Glutamatergic neuron (in vitro differentiated cells): ENCODE data around the gene GCNT3. TPM values are rescaled to one million over a fixed set of nuclear protein-coding genes. Genes with fewer than 3 reads are reported as not detected.

Source experiments
- DNase-seq: peaks from one replicate; pipeline ENCODE4 v3.0.0; 2022
- H3K27ac Mint-ChIP-seq: one replicate; pipeline ENCODE4 v1.8.0; 2020; ENCODE audit warnings: mild to moderate bottlenecking, mixed read lengths, inconsistent platforms; ENCODE audit not compliant: unreplicated experiment
- H3K27me3 Mint-ChIP-seq: one replicate; pipeline ENCODE4 v1.8.0; 2020; ENCODE audit warnings: mild to moderate bottlenecking, moderate library complexity, mixed read lengths, inconsistent platforms; ENCODE audit not compliant: unreplicated experiment
- H3K36me3 Mint-ChIP-seq: one replicate; pipeline ENCODE4 v1.8.0; 2020; ENCODE audit warnings: mild to moderate bottlenecking, mixed read lengths, inconsistent platforms; ENCODE audit not compliant: unreplicated experiment
- H3K4me1 Mint-ChIP-seq: one replicate; pipeline ENCODE4 v1.8.0; 2020; ENCODE audit warnings: mild to moderate bottlenecking, low read depth, mixed read lengths, inconsistent platforms; ENCODE audit not compliant: unreplicated experiment
- H3K4me3 Mint-ChIP-seq: one replicate; pipeline ENCODE4 v1.8.0; 2020; ENCODE audit warnings: mild to moderate bottlenecking, mixed read lengths, inconsistent platforms; ENCODE audit not compliant: unreplicated experiment
- H3K9me3 Mint-ChIP-seq: one replicate; pipeline ENCODE4 v1.8.0; 2020; ENCODE audit warnings: mild to moderate bottlenecking, moderate library complexity, mixed read lengths, inconsistent platforms; ENCODE audit not compliant: unreplicated experiment
- total RNA-seq: library from RNA; stranded (reverse); fragmentation: NEBNext Ultra II Directional; extraction: Animal tissue kit (Norgen Biotek cat#: 25700); gene quantifications from one replicate; pipeline ENCODE4 v1.2.1, GENCODE V29; 2021; ENCODE audit not compliant: unreplicated experiment
- TF ChIP-seq, protein P1 (sequence below): fragments of 200-600 bp; sonication (generic); IDR thresholded peaks from one replicate; pipeline ENCODE4 v1.5.0; 2021; ENCODE audit not compliant: partially characterized antibody, unreplicated experiment

Gene GCNT3
- total RNA-seq, 1 donor from 2014 or later: not detected

DNA sequence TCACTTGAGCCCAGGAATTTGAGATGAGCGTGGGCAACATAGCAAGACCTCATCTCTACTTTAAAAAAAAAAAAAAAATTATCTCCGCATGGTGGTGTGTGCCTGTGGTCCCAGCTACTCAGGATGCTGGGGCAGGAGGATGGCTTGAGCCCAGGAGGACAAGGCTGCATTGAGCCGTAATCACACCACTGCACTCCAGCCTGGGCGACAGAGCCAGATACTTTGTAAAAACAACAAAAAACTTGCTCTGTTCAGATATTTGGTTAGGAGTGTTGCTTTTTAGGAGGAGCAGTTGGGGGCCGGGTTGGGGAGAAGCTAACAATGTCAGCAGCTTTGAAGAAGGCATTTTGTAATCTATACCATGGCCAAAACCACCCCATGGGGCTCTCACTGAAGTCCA, 4.1 kb downstream of the GCNT3 start:
- TF ChIP-seq, protein P1, sequence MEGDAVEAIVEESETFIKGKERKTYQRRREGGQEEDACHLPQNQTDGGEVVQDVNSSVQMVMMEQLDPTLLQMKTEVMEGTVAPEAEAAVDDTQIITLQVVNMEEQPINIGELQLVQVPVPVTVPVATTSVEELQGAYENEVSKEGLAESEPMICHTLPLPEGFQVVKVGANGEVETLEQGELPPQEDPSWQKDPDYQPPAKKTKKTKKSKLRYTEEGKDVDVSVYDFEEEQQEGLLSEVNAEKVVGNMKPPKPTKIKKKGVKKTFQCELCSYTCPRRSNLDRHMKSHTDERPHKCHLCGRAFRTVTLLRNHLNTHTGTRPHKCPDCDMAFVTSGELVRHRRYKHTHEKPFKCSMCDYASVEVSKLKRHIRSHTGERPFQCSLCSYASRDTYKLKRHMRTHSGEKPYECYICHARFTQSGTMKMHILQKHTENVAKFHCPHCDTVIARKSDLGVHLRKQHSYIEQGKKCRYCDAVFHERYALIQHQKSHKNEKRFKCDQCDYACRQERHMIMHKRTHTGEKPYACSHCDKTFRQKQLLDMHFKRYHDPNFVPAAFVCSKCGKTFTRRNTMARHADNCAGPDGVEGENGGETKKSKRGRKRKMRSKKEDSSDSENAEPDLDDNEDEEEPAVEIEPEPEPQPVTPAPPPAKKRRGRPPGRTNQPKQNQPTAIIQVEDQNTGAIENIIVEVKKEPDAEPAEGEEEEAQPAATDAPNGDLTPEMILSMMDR: no peak
- DNase-seq: no peak

DNA sequence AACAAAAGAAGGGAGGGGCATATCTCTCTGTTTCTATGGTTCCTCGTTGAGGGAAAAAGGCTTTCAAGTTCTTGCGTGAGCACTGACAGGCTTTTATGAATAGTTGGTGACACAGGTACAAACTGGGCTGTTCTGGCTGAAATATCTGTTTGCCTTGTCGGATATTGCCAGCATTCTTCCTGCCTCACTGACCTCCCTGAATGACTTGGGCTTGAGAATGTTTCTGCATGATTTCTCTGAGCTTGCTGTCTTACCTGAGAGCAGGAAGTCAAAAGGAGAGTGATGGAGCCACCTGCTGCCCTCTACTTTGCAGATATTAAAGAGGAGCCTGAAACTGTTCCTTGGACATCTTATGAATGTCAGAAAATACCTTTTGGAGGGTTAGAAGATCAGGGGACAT, 4.8 kb downstream of the GCNT3 start:
- peaks cover 3% of the 10 kb centered on the region for H3K9me3 Mint-ChIP-seq
- H3K36me3 Mint-ChIP-seq: no peaks in the 10 kb centered on the region
- H3K27ac Mint-ChIP-seq: no peak overlapping the region
- no peaks in the 10 kb centered on the region for H3K4me1 Mint-ChIP-seq
- no peak for DNase-seq
- no peaks in the 10 kb centered on the region for H3K27me3 Mint-ChIP-seq
- TF ChIP-seq, protein P1: no peak
- no peak overlapping the region for H3K4me3 Mint-ChIP-seq

More for the DNA sequence above, 4.1 kb downstream of the GCNT3 start:
- H3K27ac Mint-ChIP-seq: no peak overlapping the region
- no peak overlapping the region for H3K4me3 Mint-ChIP-seq
- H3K9me3 Mint-ChIP-seq: peaks cover 3% of the 10 kb centered on the region
- H3K27me3 Mint-ChIP-seq: no peaks in the 10 kb centered on the region
- H3K4me1 Mint-ChIP-seq: no peaks in the 10 kb centered on the region
- H3K36me3 Mint-ChIP-seq: no peaks in the 10 kb centered on the region

DNA sequence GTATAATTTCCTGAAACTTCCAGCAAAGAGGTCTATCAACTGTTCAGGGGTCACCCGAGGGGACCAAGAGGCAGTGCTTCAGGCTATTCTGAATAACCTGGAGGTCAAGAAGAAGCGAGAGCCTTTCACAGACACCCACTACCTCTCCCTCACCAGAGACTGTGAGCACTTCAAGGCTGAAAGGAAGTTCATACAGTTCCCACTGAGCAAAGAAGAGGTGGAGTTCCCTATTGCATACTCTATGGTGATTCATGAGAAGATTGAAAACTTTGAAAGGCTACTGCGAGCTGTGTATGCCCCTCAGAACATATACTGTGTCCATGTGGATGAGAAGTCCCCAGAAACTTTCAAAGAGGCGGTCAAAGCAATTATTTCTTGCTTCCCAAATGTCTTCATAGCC, 6.8 kb downstream of the GCNT3 start:
- Mint-ChIP-seq H3K27ac (no peak overlapping the region), H3K4me3 (no peak overlapping the region), H3K4me1 (no peaks in the 10 kb centered on the region), H3K9me3 (peaks cover 2% of the 10 kb centered on the region), H3K27me3 (no peaks in the 10 kb centered on the region), H3K36me3 (no peaks in the 10 kb centered on the region)
- no peak for DNase-seq
- TF ChIP-seq, protein P1: no peak

DNA sequence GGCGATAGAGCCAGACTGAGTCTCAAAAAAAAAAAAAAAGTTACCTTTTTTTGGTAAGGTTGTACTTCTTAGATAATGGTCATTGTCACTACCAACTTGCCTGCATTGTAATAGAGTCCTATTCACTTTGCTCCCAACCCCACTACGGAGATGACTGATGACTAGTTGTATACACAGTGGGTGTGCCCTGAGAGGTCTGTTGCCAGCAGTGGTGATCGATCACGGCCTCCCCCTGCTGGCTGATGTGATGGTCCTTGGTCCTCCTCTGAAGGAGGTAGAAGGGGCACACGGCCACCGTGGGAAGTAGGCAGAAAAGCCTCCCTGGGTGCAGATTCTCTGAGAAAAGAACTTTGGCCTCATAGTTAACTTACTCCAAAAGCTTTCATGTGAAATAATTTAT, 10.7 kb downstream of the GCNT3 start:
- no peaks in the 10 kb centered on the region for H3K36me3 Mint-ChIP-seq
- TF ChIP-seq, protein P1: peak; percentile 35
- H3K4me3 Mint-ChIP-seq: no peak overlapping the region
- H3K27me3 Mint-ChIP-seq: no peaks in the 10 kb centered on the region
- no peak overlapping the region for H3K27ac Mint-ChIP-seq
- DNase-seq: peak; percentile 65
- no peaks in the 10 kb centered on the region for H3K4me1 Mint-ChIP-seq
- H3K9me3 Mint-ChIP-seq: no peaks in the 10 kb centered on the region

- Mint-ChIP-seq H3K9me3 (no peaks in the 10 kb centered on the region), H3K4me1 (no peaks in the 10 kb centered on the region), H3K36me3 (no peaks in the 10 kb centered on the region), H3K27ac (no peak overlapping the region), H3K27me3 (no peaks in the 10 kb centered on the region), H3K4me3 (no peak overlapping the region)
- DNase-seq: peak; percentile 31
- TF ChIP-seq, protein P1: peak; percentile 23
These were observed 21.1 kb downstream of the GCNT3 start for GRCh38 chr15:59632714-59633113.
